ENCODE results near the gene SSTR5.

SSTR5 gene

DNA sequence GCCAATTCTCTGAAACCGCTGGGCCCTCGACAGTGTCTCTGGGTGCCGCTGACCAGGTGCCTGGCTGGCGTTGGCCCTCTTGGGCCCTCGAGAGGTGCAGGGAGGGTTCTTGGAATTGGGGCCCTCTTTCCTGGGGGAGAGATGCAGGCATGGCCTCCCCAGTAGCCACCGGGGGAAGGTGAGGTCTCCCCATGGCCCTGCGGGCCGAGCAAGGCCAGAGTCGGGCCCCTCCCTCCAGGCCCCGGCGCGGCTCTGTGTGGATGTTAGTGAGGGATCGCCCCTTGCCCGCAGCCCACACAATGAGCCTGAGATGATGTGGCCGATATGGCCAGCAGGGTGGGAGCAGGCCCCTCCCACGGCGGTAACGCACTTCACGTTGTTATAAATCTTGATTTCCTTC, 46.6 kb downstream of the SSTR5 start:
- TF ChIP-seq SIN3A (IDR thresholded peaks at IDR 0.05; ENCODE audit: borderline replicate concordance, insufficient read depth, low read length) (no peak), TAF1 (IDR thresholded peaks at IDR 0.05; ENCODE audit: borderline replicate concordance, insufficient read depth, low read length) (no peak), REST (IDR thresholded peaks at IDR 0.05; ENCODE audit: insufficient read depth in 1 of 2, low read depth in 2 of 2, low read length in 2 of 2) (no peak), FOXP2 (optimal IDR thresholded peaks at IDR 0.05; ENCODE audit: borderline replicate concordance, extremely low read depth, extremely low read length, insufficient read depth) (no peak), POLR2AphosphoS5 (IDR thresholded peaks at IDR 0.05; ENCODE audit: low read depth, low read length) (no peak)

- TF ChIP-seq POLR2AphosphoS5 (IDR thresholded peaks at IDR 0.05; ENCODE audit: low read depth, low read length) = no peak
- TF ChIP-seq SIN3A (IDR thresholded peaks at IDR 0.05; ENCODE audit: borderline replicate concordance, insufficient read depth, low read length) = no peak
- no peak for TF ChIP-seq REST (IDR thresholded peaks at IDR 0.05; ENCODE audit: insufficient read depth in 1 of 2, low read depth in 2 of 2, low read length in 2 of 2)
- TF ChIP-seq FOXP2 (optimal IDR thresholded peaks at IDR 0.05; ENCODE audit: borderline replicate concordance, extremely low read depth, extremely low read length, insufficient read depth) = no peak
- no peak for TF ChIP-seq TAF1 (IDR thresholded peaks at IDR 0.05; ENCODE audit: borderline replicate concordance, insufficient read depth, low read length)
Measured at GRCh38 chr16:1119766-1120576, 47.4 kb downstream of the SSTR5 start.

DNA sequence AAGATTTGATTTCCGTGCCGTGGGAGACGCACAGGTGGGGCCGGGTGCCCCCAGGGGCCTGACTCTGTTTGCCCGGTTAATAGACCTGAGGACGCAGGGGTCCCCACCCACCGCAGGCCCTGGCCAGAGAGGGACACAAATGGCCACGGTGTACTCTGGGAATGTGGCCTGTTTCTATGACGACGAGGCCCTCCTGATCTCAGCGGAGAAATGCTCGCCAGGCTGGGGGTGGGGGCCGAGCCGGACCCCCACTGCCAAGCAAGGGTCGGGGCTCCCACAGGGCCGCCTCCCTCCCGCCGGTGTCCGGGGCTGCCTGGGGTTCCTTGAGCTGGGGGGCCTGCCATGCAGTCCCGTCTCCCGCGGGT, 48.0 kb downstream of the SSTR5 start:
- TF ChIP-seq FOXP2 (optimal IDR thresholded peaks at IDR 0.05; ENCODE audit: borderline replicate concordance, extremely low read depth, extremely low read length, insufficient read depth) (no peak), SIN3A (IDR thresholded peaks at IDR 0.05; ENCODE audit: borderline replicate concordance, insufficient read depth, low read length) (no peak), TAF1 (IDR thresholded peaks at IDR 0.05; ENCODE audit: borderline replicate concordance, insufficient read depth, low read length) (no peak), POLR2AphosphoS5 (IDR thresholded peaks at IDR 0.05; ENCODE audit: low read depth, low read length) (no peak), REST (IDR thresholded peaks at IDR 0.05; ENCODE audit: insufficient read depth in 1 of 2, low read depth in 2 of 2, low read length in 2 of 2) (no peak)

GRCh38 chr16:1121009-1121408, 48.5 kb downstream of the SSTR5 start:
- TF ChIP-seq TAF1 (IDR thresholded peaks at IDR 0.05; ENCODE audit: borderline replicate concordance, insufficient read depth, low read length) = no peak
- TF ChIP-seq POLR2AphosphoS5 (IDR thresholded peaks at IDR 0.05; ENCODE audit: low read depth, low read length) = no peak
- TF ChIP-seq REST (IDR thresholded peaks at IDR 0.05; ENCODE audit: insufficient read depth in 1 of 2, low read depth in 2 of 2, low read length in 2 of 2) = no peak
- no peak for TF ChIP-seq SIN3A (IDR thresholded peaks at IDR 0.05; ENCODE audit: borderline replicate concordance, insufficient read depth, low read length)
- no peak for TF ChIP-seq FOXP2 (optimal IDR thresholded peaks at IDR 0.05; ENCODE audit: borderline replicate concordance, extremely low read depth, extremely low read length, insufficient read depth)

All from PFSK-1 (cell line).